Natural killer cell treated with Interleukin-12 subunit alpha and Interleukin-12 subunit beta and Interleukin-15 and Interleukin-18, amount 100 ng/mL, for 72 hours (primary cell): Measurements from ENCODE around the gene ULK4. TPM values are rescaled to one million over a fixed set of nuclear protein-coding genes. Genes with fewer than 3 reads are reported as not detected.
"Not testable (repeated sequence)": the region's sequence is repeated elsewhere in the genome, so short reads cannot be mapped to it uniquely, and the experiment has no call there.

Experiments
- ATAC-seq, 2 donors: fragments of 150-1000 bp; cut with Tn5 transposase in 1 of 2; sonication (Bioruptor Pico), chemical (Tn5 transposase) in 1 of 2; 2 replicates each; pipeline ENCODE4 v1.10.0; 2021
- DNase-seq: peaks from one replicate; pipeline ENCODE4 v3.0.0; 2022; ENCODE audit warnings: low spot score
- H3K27ac Mint-ChIP-seq, 2 donors: 1 replicate in 1 of 2; 2 replicates in 1 of 2; pipeline ENCODE4 v1.8.0; 2022; ENCODE audit warnings: mixed read lengths in 2 of 2, mild to moderate bottlenecking in 1 of 2, moderate library complexity in 1 of 2
- H3K27me3 Mint-ChIP-seq, 2 donors: 1 replicate in 1 of 2; 2 replicates in 1 of 2; pipeline ENCODE4 v1.8.0; 2022; ENCODE audit warnings: mixed read lengths in 2 of 2
- H3K36me3 Mint-ChIP-seq: one replicate; pipeline ENCODE4 v1.8.0; 2022; ENCODE audit warnings: mixed read lengths
- H3K4me1 Mint-ChIP-seq, 2 donors: 1 replicate in 1 of 2; 2 replicates in 1 of 2; pipeline ENCODE4 v1.8.0; 2022; ENCODE audit warnings: low read depth in 2 of 2, mixed read lengths in 2 of 2, mild to moderate bottlenecking in 1 of 2
- H3K4me3 Mint-ChIP-seq: one replicate; pipeline ENCODE4 v1.8.0; 2022; ENCODE audit warnings: mixed read lengths
- H3K9me3 Mint-ChIP-seq: 2 replicates; pipeline ENCODE4 v1.8.0; 2022; ENCODE audit warnings: mixed read lengths
- total RNA-seq, 2 donors: library from RNA; stranded (reverse); gene quantifications; one replicate each; pipeline ENCODE4 v1.2.3, GENCODE V29; 2022

Gene ULK4
- total RNA-seq, 2 donors from 2014 or later, result 11.1 to 29.9 TPM

GRCh38 chr3:41424543-41425300 lies 537.2 kb downstream of the ULK4 start:
- no peak for DNase-seq
- peaks cover 37 to 47% of the 10 kb centered on the region in 2 donors for H3K4me1 Mint-ChIP-seq
- peaks cover 21% of the 10 kb centered on the region for H3K36me3 Mint-ChIP-seq
- H3K4me3 Mint-ChIP-seq, result peak overlapping the region; percentile 75
- H3K27me3 Mint-ChIP-seq, result no peaks in the 10 kb centered on the region
- H3K27ac Mint-ChIP-seq, result peak overlapping the region; percentile 68 to 73
- peaks cover 11% of the 10 kb centered on the region for H3K9me3 Mint-ChIP-seq
- ATAC-seq, result peak; percentile 83 to 90

GRCh38 chr3:41419809-41420208 lies 542.1 kb downstream of the ULK4 start:
- H3K36me3 Mint-ChIP-seq, result peaks cover 1% of the 10 kb centered on the region
- peak overlapping the region; percentile 62 to 73 for H3K27ac Mint-ChIP-seq
- H3K4me3 Mint-ChIP-seq, result peak overlapping the region; percentile 74
- ATAC-seq (peak in 1 of 2 donors; percentile 4), DNase-seq (no peak)
- peaks cover 36 to 38% of the 10 kb centered on the region in 2 donors for H3K4me1 Mint-ChIP-seq
- H3K27me3 Mint-ChIP-seq, result no peaks in the 10 kb centered on the region
- no peaks in the 10 kb centered on the region for H3K9me3 Mint-ChIP-seq

GRCh38 chr3:41418961-41419691 lies 542.8 kb downstream of the ULK4 start:
- H3K4me3 Mint-ChIP-seq, result peak overlapping the region; percentile 74
- H3K4me1 Mint-ChIP-seq, result peaks cover 29 to 34% of the 10 kb centered on the region in 2 donors
- peak overlapping the region; percentile 62 to 73 for H3K27ac Mint-ChIP-seq
- H3K27me3 Mint-ChIP-seq, result no peaks in the 10 kb centered on the region
- ATAC-seq (peak; percentile 92 to 93), DNase-seq (peak; percentile 78)
- no peaks in the 10 kb centered on the region for H3K9me3 Mint-ChIP-seq
- no peaks in the 10 kb centered on the region for H3K36me3 Mint-ChIP-seq

GRCh38 chr3:41417574-41417973 lies 544.3 kb downstream of the ULK4 start:
- no peak for ATAC-seq
- Mint-ChIP-seq H3K9me3 (no peaks in the 10 kb centered on the region), H3K36me3 (no peaks in the 10 kb centered on the region), H3K27me3 (no peaks in the 10 kb centered on the region), H3K27ac (peak overlapping the region in 1 of 2 donors; percentile 34), H3K4me1 (peaks cover 21 to 25% of the 10 kb centered on the region in 2 donors), H3K4me3 (no peak overlapping the region)
- DNase-seq, result no peak

GRCh38 chr3:41411065-41411464 lies 550.8 kb downstream of the ULK4 start:
- Mint-ChIP-seq H3K27ac (no peak overlapping the region), H3K9me3 (peaks cover 4% of the 10 kb centered on the region)

GRCh38 chr3:41405466-41405865 lies 556.4 kb downstream of the ULK4 start:
- peaks cover 4% of the 10 kb centered on the region for H3K9me3 Mint-ChIP-seq
- DNase-seq, result no peak
- no peaks in the 10 kb centered on the region for H3K27me3 Mint-ChIP-seq
- peaks cover 8% of the 10 kb centered on the region for H3K36me3 Mint-ChIP-seq
- peak overlapping the region; percentile 35 for H3K4me3 Mint-ChIP-seq
- peak; percentile 70 to 75 for ATAC-seq
- H3K27ac Mint-ChIP-seq, result peak overlapping the region in 1 of 2 donors; percentile 66
- H3K4me1 Mint-ChIP-seq, result peaks cover 32 to 35% of the 10 kb centered on the region in 2 donors

More at GRCh38 chr3:41411065-41411464, 550.8 kb downstream of the ULK4 start:
- DNase-seq, result no peak
- Mint-ChIP-seq H3K36me3 (peaks cover 8% of the 10 kb centered on the region), H3K4me1 (peaks cover 8% of the 10 kb centered on the region in 2 donors), H3K4me3 (no peak overlapping the region), H3K27me3 (no peaks in the 10 kb centered on the region)
- ATAC-seq, result no peak

GRCh38 chr3:41404582-41404981 lies 557.3 kb downstream of the ULK4 start:
- no peak for DNase-seq
- H3K4me1 Mint-ChIP-seq, result peaks cover 32 to 35% of the 10 kb centered on the region in 2 donors
- peaks cover 8% of the 10 kb centered on the region for H3K36me3 Mint-ChIP-seq
- H3K4me3 Mint-ChIP-seq, result peak overlapping the region; percentile 23
- no peak for ATAC-seq
- H3K9me3 Mint-ChIP-seq, result peaks cover 4% of the 10 kb centered on the region
- peak overlapping the region; percentile 6 to 76 for H3K27ac Mint-ChIP-seq
- no peaks in the 10 kb centered on the region for H3K27me3 Mint-ChIP-seq

GRCh38 chr3:41394896-41395295 lies 567.0 kb downstream of the ULK4 start:
- H3K27me3 Mint-ChIP-seq, result no peaks in the 10 kb centered on the region
- ATAC-seq (no peak), DNase-seq (no peak)
- H3K36me3 Mint-ChIP-seq, result peaks cover 7% of the 10 kb centered on the region
- H3K9me3 Mint-ChIP-seq, result peaks cover 6% of the 10 kb centered on the region
- H3K4me1 Mint-ChIP-seq, result no peaks in the 10 kb centered on the region
- H3K27ac Mint-ChIP-seq, result no peak overlapping the region
- H3K4me3 Mint-ChIP-seq, result no peak overlapping the region

- not testable (repeated sequence) for ATAC-seq, H3K27ac Mint-ChIP-seq, DNase-seq, H3K9me3 Mint-ChIP-seq, H3K4me3 Mint-ChIP-seq, H3K4me1 Mint-ChIP-seq
- Mint-ChIP-seq H3K27me3 (peaks cover 2 to 10% of the 10 kb centered on the region in 2 donors), H3K36me3 (peaks cover 16% of the 10 kb centered on the region)
Observed at GRCh38 chr3:41370765-41371535, 591.0 kb downstream of the ULK4 start.

- Mint-ChIP-seq H3K4me1 (no peaks in the 10 kb centered on the region), H3K36me3 (peaks cover 15% of the 10 kb centered on the region), H3K9me3 (peaks cover 10% of the 10 kb centered on the region), H3K27ac (no peak overlapping the region), H3K4me3 (no peak overlapping the region), H3K27me3 (peaks cover 2 to 10% of the 10 kb centered on the region in 2 donors)
- DNase-seq (no peak), ATAC-seq (no peak)
Observed at GRCh38 chr3:41370307-41370706, 591.6 kb downstream of the ULK4 start.

GRCh38 chr3:41369838-41370237 lies 592.1 kb downstream of the ULK4 start:
- ATAC-seq, result no peak
- H3K4me1 Mint-ChIP-seq, result no peaks in the 10 kb centered on the region

GRCh38 chr3:41365973-41366372 lies 595.9 kb downstream of the ULK4 start:
- no peaks in the 10 kb centered on the region for H3K36me3 Mint-ChIP-seq
- no peak for DNase-seq
- H3K27me3 Mint-ChIP-seq, result no peaks in the 10 kb centered on the region
- no peaks in the 10 kb centered on the region for H3K4me1 Mint-ChIP-seq
- no peaks in the 10 kb centered on the region for H3K9me3 Mint-ChIP-seq
- ATAC-seq, result no peak
- H3K27ac Mint-ChIP-seq, result no peak overlapping the region
- H3K4me3 Mint-ChIP-seq, result no peak overlapping the region

More at GRCh38 chr3:41369838-41370237, 592.1 kb downstream of the ULK4 start:
- no peak for DNase-seq
- Mint-ChIP-seq H3K4me3 (no peak overlapping the region), H3K36me3 (peaks cover 15% of the 10 kb centered on the region), H3K27ac (no peak overlapping the region), H3K27me3 (peaks cover 2 to 10% of the 10 kb centered on the region in 2 donors), H3K9me3 (peaks cover 10% of the 10 kb centered on the region)

- Mint-ChIP-seq H3K27ac (no peak overlapping the region), H3K4me3 (no peak overlapping the region), H3K9me3 (no peaks in the 10 kb centered on the region), H3K4me1 (no peaks in the 10 kb centered on the region), H3K27me3 (no peaks in the 10 kb centered on the region), H3K36me3 (no peaks in the 10 kb centered on the region)
- DNase-seq, result no peak
- no peak for ATAC-seq
Observed at GRCh38 chr3:41364736-41365135, 597.2 kb downstream of the ULK4 start.
